PC-3 (cell line): ENCODE results near the gene KIN. TPM values are rescaled to one million over a fixed set of nuclear protein-coding genes. Genes with fewer than 3 reads are reported as not detected.
"Not testable (repeated sequence)": the region's sequence is repeated elsewhere in the genome, so short reads cannot be mapped to it uniquely, and the experiment has no call there.

Experiments
- ATAC-seq: fragments of 200-7000 bp; cut with Tn5 transposase; 2 replicates; pipeline ENCODE4 v1.9.1; 2020; ENCODE audit warnings: mild to moderate bottlenecking, moderate library complexity
- BruUV-seq: library from RNA; stranded (reverse); fragments of 400-500 nt; replicated peaks from 2 replicates; lab custom pipeline; 2021; lab: Mats Ljungman, UMichigan
- CTCF ChIA-PET: fragments of 300-600 bp; sonication (Branson Sonifier 250); formaldehyde crosslinking; loops from one replicate; lab custom pipeline; 2022; ENCODE audit warnings: antibody characterized with exemption; lab: Charles Lee
- POLR2A ChIA-PET: fragments of 300-600 bp; sonication (Branson Sonifier 250); formaldehyde crosslinking; loops from one replicate; lab custom pipeline; 2022; ENCODE audit warnings: antibody characterized with exemption; ENCODE audit not compliant: unreplicated experiment; lab: Charles Lee
- DNase-seq: peaks from one replicate; pipeline ENCODE4 v3.0.0-alpha.2; 2015
- H2AFZ ChIP-seq: fragments of 300-600 bp; sonication (generic); 2 replicates; pipeline ENCODE4 v1.6.0; 2016; ENCODE audit warnings: antibody characterized with exemption, low read length
- H3F3A ChIP-seq: fragments of 300-600 bp; sonication (generic); one replicate; pipeline ENCODE4 v1.6.0; 2017; ENCODE audit warnings: antibody characterized with exemption, low read length, control low read depth, mild to moderate bottlenecking; ENCODE audit not compliant: unreplicated experiment
- H3K27ac ChIP-seq: fragments of 300-600 bp; sonication (generic); 2 replicates; pipeline ENCODE4 v1.5.1; 2016; ENCODE audit warnings: mild to moderate bottlenecking, low read length
- H3K27me3 ChIP-seq: fragments of 300-600 bp; sonication (generic); 2 replicates; pipeline ENCODE4 v1.6.1; 2016; ENCODE audit warnings: low read length, mixed read lengths
- H3K36me3 ChIP-seq: fragments of 300-600 bp; sonication (generic); 2 replicates; pipeline ENCODE4 v1.6.1; 2016; ENCODE audit warnings: low read depth, mixed run types, low read length, mixed read lengths
- H3K4me1 ChIP-seq: fragments of 300-600 bp; sonication (generic); 2 replicates; pipeline ENCODE4 v1.5.1; 2016; ENCODE audit warnings: low read length; ENCODE audit not compliant: insufficient read depth
- H3K4me2 ChIP-seq: fragments of 300-600 bp; sonication (generic); 2 replicates; pipeline ENCODE4 v1.6.0; 2016; ENCODE audit warnings: low read length
- H3K4me3 ChIP-seq: fragments of 300-600 bp; sonication (generic); 2 replicates; pipeline ENCODE4 v1.5.1; 2016; ENCODE audit warnings: mild to moderate bottlenecking, low read length, mixed read lengths
- H3K79me2 ChIP-seq: fragments of 300-600 bp; sonication (generic); 2 replicates; pipeline ENCODE4 v1.6.1; 2017; ENCODE audit warnings: low read length, mixed read lengths
- H3K9ac ChIP-seq: fragments of 300-600 bp; sonication (generic); 2 replicates; pipeline ENCODE4 v1.6.0; 2016; ENCODE audit warnings: mild to moderate bottlenecking, low read length
- H3K9me2 ChIP-seq: fragments of 300-600 bp; sonication (generic); replicated peaks from 2 replicates; pipeline ENCODE4 v1.6.1; 2016; ENCODE audit warnings: mixed run types, low read length, mixed read lengths
- H3K9me3 ChIP-seq: fragments of 300-600 bp; sonication (generic); 2 replicates; pipeline ENCODE4 v1.6.1; 2016; ENCODE audit warnings: low read length, mixed read lengths
- H4K20me1 ChIP-seq: fragments of 300-600 bp; sonication (generic); 2 replicates; pipeline ENCODE4 v1.6.1; 2016; ENCODE audit warnings: low read length, mixed read lengths
- CTCF ChIP-seq: fragments of 300-600 bp; sonication (generic); conservative IDR thresholded peaks from 2 replicates; pipeline ENCODE4 v1.5.1; 2017; ENCODE audit warnings: antibody characterized with exemption, low read depth, mild to moderate bottlenecking, low read length
- EZH2 ChIP-seq: fragments of 300-600 bp; sonication (generic); IDR thresholded peaks from one replicate; pipeline ENCODE4 v1.6.1; 2017; ENCODE audit warnings: antibody characterized with exemption, mild to moderate bottlenecking, low read length; ENCODE audit not compliant: unreplicated experiment
- EZH2phosphoT487 ChIP-seq: fragments of 300-600 bp; sonication (generic); IDR thresholded peaks from 2 replicates; pipeline ENCODE4 v1.6.1; 2018; ENCODE audit warnings: mild to moderate bottlenecking, antibody characterized with exemption, low read length, borderline replicate concordance
- intact Hi-C: fragments of 100-400 bp; cut with micrococcal nuclease; formaldehyde crosslinking; loops from 2 replicates; pipeline ENCODE4 v1.9.0; 2023
- total RNA-seq: library from RNA; depleted of rRNA; stranded (reverse); fragments of >200 nt; gene quantifications from 2 replicates; pipeline ENCODE4 v1.2.3, GENCODE V29; 2014

KIN gene
- total RNA-seq, 1 experiment from 2014 or later: 2.4 TPM

DNA sequence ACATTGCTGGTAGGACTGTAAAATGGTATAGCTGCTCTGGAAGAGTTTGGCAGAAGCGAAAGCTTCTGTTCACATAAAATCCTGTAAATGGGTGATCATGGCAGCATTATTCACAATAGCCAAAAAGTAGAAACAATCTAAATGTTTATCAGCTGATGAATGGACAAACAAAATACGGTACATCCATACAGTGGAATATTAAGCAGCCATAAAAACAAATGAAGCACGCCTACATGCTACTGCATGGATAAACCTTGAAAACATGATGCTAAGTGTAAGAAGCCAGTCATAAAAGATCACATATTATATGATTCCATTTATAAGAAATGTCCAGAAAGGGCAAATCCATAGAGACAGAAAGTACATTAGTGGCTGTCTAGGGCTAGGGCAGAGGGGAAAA, 32.7 kb downstream of the KIN start:
- ATAC-seq (no peak), DNase-seq (no peak)
- Histone ChIP-seq H2AFZ (no peak overlapping the region), H3K27ac (no peak overlapping the region), H3K36me3 (no peaks in the 10 kb centered on the region), H3K9me2 (no peaks in the 10 kb centered on the region), H4K20me1 (no peaks in the 10 kb centered on the region), H3K4me2 (no peak overlapping the region), H3K9me3 (no peaks in the 10 kb centered on the region), H3K4me3 (no peak overlapping the region), H3F3A (no peaks in the 10 kb centered on the region), H3K4me1 (no peaks in the 10 kb centered on the region), H3K79me2 (no peaks in the 10 kb centered on the region), H3K27me3 (no peaks in the 10 kb centered on the region), H3K9ac (no peak overlapping the region)
- intact Hi-C loops: no loop called here
- TF ChIP-seq EZH2phosphoT487: no peak
- no peak for TF ChIP-seq CTCF
- no TSS peak for BruUV-seq
- POLR2A ChIA-PET: no interaction called here
- CTCF ChIA-PET: no interaction called here

DNA sequence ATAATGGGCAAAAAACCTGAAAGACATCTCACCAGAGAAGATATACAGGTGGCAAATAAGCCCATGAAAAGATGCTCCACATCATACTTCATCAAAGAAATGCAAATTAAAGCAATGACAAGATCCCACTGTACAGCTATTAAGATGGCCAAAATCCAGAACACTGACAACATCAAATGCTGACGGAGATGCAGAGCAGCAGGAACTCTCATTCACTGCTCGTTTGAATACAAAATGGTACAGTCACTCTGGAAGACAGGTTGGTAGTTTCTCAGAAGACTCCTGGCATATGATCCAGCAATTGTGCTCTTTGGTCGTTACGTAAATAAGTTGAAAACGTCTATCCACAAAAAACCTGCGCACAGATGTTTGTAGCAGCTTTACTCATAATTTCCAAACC, 35.5 kb downstream of the KIN start:
- POLR2A ChIA-PET: no interaction called here
- Histone ChIP-seq H3K79me2 (no peaks in the 10 kb centered on the region), H3K9me2 (no peaks in the 10 kb centered on the region), H3F3A (no peaks in the 10 kb centered on the region), H3K36me3 (no peaks in the 10 kb centered on the region), H3K27me3 (no peaks in the 10 kb centered on the region), H4K20me1 (no peaks in the 10 kb centered on the region), H3K4me2 (no peak overlapping the region), H3K4me3 (no peak overlapping the region), H3K27ac (no peak overlapping the region), H3K9me3 (no peaks in the 10 kb centered on the region), H3K4me1 (no peaks in the 10 kb centered on the region), H3K9ac (no peak overlapping the region), H2AFZ (no peak overlapping the region)
- intact Hi-C loops: no loop called here
- ATAC-seq: no peak
- BruUV-seq: no TSS peak
- TF ChIP-seq CTCF (no peak), EZH2 (no peak), EZH2phosphoT487 (no peak)
- no peak for DNase-seq
- CTCF ChIA-PET: no interaction called here

- H3K79me2 ChIP-seq: no peaks in the 10 kb centered on the region
- no peaks in the 10 kb centered on the region for H4K20me1 ChIP-seq
- no peak overlapping the region for H3K4me3 ChIP-seq
- intact Hi-C loops: no loop called here
- TF ChIP-seq EZH2: no peak
- TF ChIP-seq EZH2phosphoT487: no peak
- no peak for TF ChIP-seq CTCF
- H3K9ac ChIP-seq: no peak overlapping the region
- H3K27ac ChIP-seq: no peak overlapping the region
- CTCF ChIA-PET: no interaction called here
- ATAC-seq (no peak), DNase-seq (no peak)
- H3K4me1 ChIP-seq: no peaks in the 10 kb centered on the region
- H3K9me2 ChIP-seq: no peaks in the 10 kb centered on the region
- no TSS peak for BruUV-seq
- no peak overlapping the region for H3K4me2 ChIP-seq
- H3K9me3 ChIP-seq: no peaks in the 10 kb centered on the region
- H3K27me3 ChIP-seq: no peaks in the 10 kb centered on the region
- POLR2A ChIA-PET: no interaction called here
- H3K36me3 ChIP-seq: no peaks in the 10 kb centered on the region
- no peak overlapping the region for H2AFZ ChIP-seq
- H3F3A ChIP-seq: no peaks in the 10 kb centered on the region
Measured at GRCh38 chr10:7750222-7750621, 37.6 kb downstream of the KIN start.

DNA sequence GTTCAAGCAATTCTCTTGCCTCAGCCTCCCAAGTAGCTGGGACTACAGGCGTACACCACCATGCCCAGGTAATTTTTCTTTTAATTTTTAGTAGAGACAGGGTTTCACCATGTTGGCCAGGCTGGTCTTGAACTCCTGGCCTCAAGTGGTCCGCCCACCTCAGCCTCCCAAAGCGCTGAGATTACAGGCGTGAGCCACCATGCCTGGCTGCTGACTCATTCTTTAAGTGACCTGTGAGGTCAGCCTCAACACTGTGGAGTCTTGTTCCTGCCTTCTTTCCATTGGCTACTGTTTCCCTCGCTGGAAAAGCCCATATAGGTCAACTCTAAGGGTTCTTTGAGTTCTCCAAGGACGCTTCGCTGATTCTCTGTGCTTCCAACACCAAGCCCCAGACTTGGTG, 39.2 kb downstream of the KIN start:
- H3K36me3 ChIP-seq, H3K27me3 ChIP-seq, H3K4me3 ChIP-seq, H3K27ac ChIP-seq, CTCF ChIA-PET, H3K79me2 ChIP-seq, H4K20me1 ChIP-seq, POLR2A ChIA-PET, H3K9ac ChIP-seq, H2AFZ ChIP-seq, intact Hi-C loops, H3K9me2 ChIP-seq, H3K9me3 ChIP-seq, H3K4me2 ChIP-seq, BruUV-seq, H3F3A ChIP-seq, H3K4me1 ChIP-seq, ATAC-seq, DNase-seq: not testable (repeated sequence)
